ENCODE data around the gene LIF. TPM values are rescaled to one million over a fixed set of nuclear protein-coding genes. Genes with fewer than 3 reads are reported as not detected.

The LIF gene
- polyA plus RNA-seq, 1 of the 3 experiments (the other 2 are of a cell fraction), result 24.6 TPM

DNA sequence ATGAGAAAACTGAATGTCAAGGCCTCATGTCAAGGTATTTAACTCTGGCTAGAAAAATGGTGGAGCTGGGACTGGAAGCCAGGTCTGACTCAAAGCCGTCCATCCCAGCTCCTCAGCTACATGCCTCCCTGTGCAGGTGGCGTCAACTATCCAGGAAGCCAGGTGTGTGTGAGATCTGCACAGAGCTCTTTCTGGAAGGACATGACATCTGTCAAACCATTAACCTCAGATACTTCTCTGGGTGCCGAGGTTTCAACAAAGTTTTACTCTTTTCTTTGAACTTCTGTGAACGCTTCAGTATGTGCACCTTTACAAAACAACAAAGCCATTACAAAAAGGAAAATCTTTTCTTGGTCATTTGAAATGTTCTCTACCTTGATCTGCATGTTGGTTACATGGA lies 49.8 kb upstream of the LIF start:
- H3K9ac ChIP-seq, result no peak overlapping the region
- ChIA-PET POLR2A (no interaction called here), CTCF (interaction anchor here (1.2 kb wide), 1 partner anchor 10 kb away, joined by 4 read pairs; no protein-coding TSS in a partner anchor)
- TF ChIP-seq POLR2AphosphoS5 (IDR thresholded peaks at IDR 0.05; ENCODE audit: low read depth, low read length) (no peak), SIN3A (IDR thresholded peaks at IDR 0.05; ENCODE audit: borderline replicate concordance, low read depth, low read length) (no peak), GATA2 (CRISPR knock-in tag; IDR thresholded peaks at IDR 0.05) (no peak), FOXM1 (IDR thresholded peaks at IDR 0.05; ENCODE audit: low read depth) (no peak)
- TF ChIP-seq, protein P1, sequence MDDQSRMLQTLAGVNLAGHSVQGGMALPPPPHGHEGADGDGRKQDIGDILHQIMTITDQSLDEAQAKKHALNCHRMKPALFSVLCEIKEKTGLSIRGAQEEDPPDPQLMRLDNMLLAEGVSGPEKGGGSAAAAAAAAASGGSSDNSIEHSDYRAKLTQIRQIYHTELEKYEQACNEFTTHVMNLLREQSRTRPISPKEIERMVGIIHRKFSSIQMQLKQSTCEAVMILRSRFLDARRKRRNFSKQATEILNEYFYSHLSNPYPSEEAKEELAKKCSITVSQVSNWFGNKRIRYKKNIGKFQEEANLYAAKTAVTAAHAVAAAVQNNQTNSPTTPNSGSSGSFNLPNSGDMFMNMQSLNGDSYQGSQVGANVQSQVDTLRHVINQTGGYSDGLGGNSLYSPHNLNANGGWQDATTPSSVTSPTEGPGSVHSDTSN (IDR thresholded peaks at IDR 0.05), result no peak
- TF ChIP-seq, protein P2, sequence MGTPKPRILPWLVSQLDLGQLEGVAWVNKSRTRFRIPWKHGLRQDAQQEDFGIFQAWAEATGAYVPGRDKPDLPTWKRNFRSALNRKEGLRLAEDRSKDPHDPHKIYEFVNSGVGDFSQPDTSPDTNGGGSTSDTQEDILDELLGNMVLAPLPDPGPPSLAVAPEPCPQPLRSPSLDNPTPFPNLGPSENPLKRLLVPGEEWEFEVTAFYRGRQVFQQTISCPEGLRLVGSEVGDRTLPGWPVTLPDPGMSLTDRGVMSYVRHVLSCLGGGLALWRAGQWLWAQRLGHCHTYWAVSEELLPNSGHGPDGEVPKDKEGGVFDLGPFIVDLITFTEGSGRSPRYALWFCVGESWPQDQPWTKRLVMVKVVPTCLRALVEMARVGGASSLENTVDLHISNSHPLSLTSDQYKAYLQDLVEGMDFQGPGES (IDR thresholded peaks at IDR 0.05; ENCODE audit: low read depth, low read length), result no peak
- H3K9me2 ChIP-seq, result no peaks in the 10 kb centered on the region
- H4K20me1 ChIP-seq (ENCODE audit: insufficient read depth), result 0 out of 2 replicates have a peak, but pooled peaks cover 3% of the 10 kb centered on the region
- H3K9me3 ChIP-seq, result no peaks in the 10 kb centered on the region
- peaks cover 0 to 57% of the 10 kb centered on the region in 2 experiments for H3K36me3 ChIP-seq (replicated peaks in 1 of 2; ENCODE audit: control insufficient read depth in 1 of 2, insufficient read depth in 2 of 2, low read length in 1 of 2)
- no peaks in the 10 kb centered on the region for H3F3A ChIP-seq (replicated peaks; ENCODE audit: insufficient read depth)
- no peak overlapping the region for H2AFZ ChIP-seq (ENCODE audit: low read depth)
- H3K4me1 ChIP-seq (ENCODE audit: control insufficient read depth in 1 of 2, insufficient read depth in 2 of 2, low read depth in 1 of 2, low read length in 1 of 2), result peaks cover under 1 to 3% of the 10 kb centered on the region in 2 experiments; a peak in 1 of 4 replicates
- H3K27ac ChIP-seq (ENCODE audit: low read depth in 2 of 2, low read length in 1 of 2), result no peak overlapping the region
- DNase-seq, result no peak
- no peaks in the 10 kb centered on the region for H3K27me3 ChIP-seq (ENCODE audit: insufficient read depth)
- 100% methylated on average over 3 of the region's 4 CpGs for WGBS (ENCODE audit: low lambda C conversion rate)
- no peak overlapping the region for H3K4me3 ChIP-seq (ENCODE audit: low read depth in 2 of 2, low read length in 1 of 2)
- H3K79me2 ChIP-seq (ENCODE audit: insufficient read depth), result no peaks in the 10 kb centered on the region
- no peak overlapping the region for H3K4me2 ChIP-seq

DNA sequence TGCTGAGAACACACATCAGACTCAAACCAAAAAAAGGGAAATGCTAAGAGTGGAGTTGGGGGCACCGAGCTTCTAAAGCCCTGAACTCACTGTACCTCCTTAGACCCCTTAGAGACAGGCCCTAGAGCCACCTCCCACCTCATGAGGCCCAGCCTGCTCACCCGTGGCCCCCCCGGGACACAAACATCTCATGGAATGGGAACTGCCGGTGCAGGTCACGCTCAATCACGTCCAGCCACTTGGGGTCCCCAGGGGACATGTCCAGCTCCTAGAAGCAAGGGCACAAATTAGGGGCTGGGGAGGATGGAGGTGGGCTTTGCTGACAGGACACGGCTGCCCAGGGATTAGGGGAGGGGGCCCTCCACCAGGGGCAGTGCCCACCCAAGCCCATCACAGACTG lies 49.0 kb upstream of the LIF start:
- no peaks in the 10 kb centered on the region for H3K9me2 ChIP-seq
- no peaks in the 10 kb centered on the region for H3K79me2 ChIP-seq (ENCODE audit: insufficient read depth)
- ChIA-PET CTCF (interaction anchor here (0.8 to 1.2 kb wide), 2 partner anchors 9 to 40 kb away, joined by 3 to 4 read pairs; no protein-coding TSS in a partner anchor), POLR2A (no interaction called here)
- H2AFZ ChIP-seq (ENCODE audit: low read depth), result no peak overlapping the region
- H3K4me1 ChIP-seq (ENCODE audit: control insufficient read depth in 1 of 2, insufficient read depth in 2 of 2, low read depth in 1 of 2, low read length in 1 of 2), result peaks cover 8 to 10% of the 10 kb centered on the region in 2 experiments; a peak in 2 of 4 replicates
- H3K36me3 ChIP-seq (replicated peaks in 1 of 2; ENCODE audit: control insufficient read depth in 1 of 2, insufficient read depth in 2 of 2, low read length in 1 of 2), result peaks cover 0 to 56% of the 10 kb centered on the region in 2 experiments
- H3K4me3 ChIP-seq (ENCODE audit: low read depth in 2 of 2, low read length in 1 of 2), result no peak overlapping the region
- H3K9ac ChIP-seq, result no peak overlapping the region
- no peak overlapping the region for H3K27ac ChIP-seq (ENCODE audit: low read depth in 2 of 2, low read length in 1 of 2)
- WGBS (ENCODE audit: low lambda C conversion rate), result 70% methylated on average over 5 of the region's 7 CpGs
- peaks cover 3% of the 10 kb centered on the region for H3F3A ChIP-seq (replicated peaks; ENCODE audit: insufficient read depth)
- H3K4me2 ChIP-seq, result no peak overlapping the region
- H4K20me1 ChIP-seq (ENCODE audit: insufficient read depth), result no peaks in the 10 kb centered on the region
- DNase-seq, result no peak
- H3K9me3 ChIP-seq, result no peaks in the 10 kb centered on the region
- H3K27me3 ChIP-seq (ENCODE audit: insufficient read depth), result no peaks in the 10 kb centered on the region
- TF ChIP-seq JUND (IDR thresholded peaks at IDR 0.05), result no peak
- TF ChIP-seq FOXJ3 (CRISPR knock-in tag; IDR thresholded peaks at IDR 0.05), result no peak
- TF ChIP-seq POLR2AphosphoS5 (IDR thresholded peaks at IDR 0.05; ENCODE audit: low read depth, low read length), result no peak
- no peak for TF ChIP-seq USF1 (IDR thresholded peaks at IDR 0.05; ENCODE audit: borderline replicate concordance, low read depth)
- TF ChIP-seq RAD21 (IDR thresholded peaks at IDR 0.05; ENCODE audit: low read length), result no peak
- TF ChIP-seq GATA2 (CRISPR knock-in tag; IDR thresholded peaks at IDR 0.05), result no peak
- TF ChIP-seq USF2 (IDR thresholded peaks at IDR 0.05; ENCODE audit: borderline replicate concordance, low read depth, low read length), result no peak
- TF ChIP-seq, protein P3, sequence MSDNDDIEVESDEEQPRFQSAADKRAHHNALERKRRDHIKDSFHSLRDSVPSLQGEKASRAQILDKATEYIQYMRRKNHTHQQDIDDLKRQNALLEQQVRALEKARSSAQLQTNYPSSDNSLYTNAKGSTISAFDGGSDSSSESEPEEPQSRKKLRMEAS (IDR thresholded peaks at IDR 0.05; ENCODE audit: low read depth), result no peak
- no peak for TF ChIP-seq CTCF (IDR thresholded peaks at IDR 0.05)
- no peak for TF ChIP-seq MEF2A (IDR thresholded peaks at IDR 0.05; ENCODE audit: borderline replicate concordance, low read depth)
- TF ChIP-seq, protein P4, sequence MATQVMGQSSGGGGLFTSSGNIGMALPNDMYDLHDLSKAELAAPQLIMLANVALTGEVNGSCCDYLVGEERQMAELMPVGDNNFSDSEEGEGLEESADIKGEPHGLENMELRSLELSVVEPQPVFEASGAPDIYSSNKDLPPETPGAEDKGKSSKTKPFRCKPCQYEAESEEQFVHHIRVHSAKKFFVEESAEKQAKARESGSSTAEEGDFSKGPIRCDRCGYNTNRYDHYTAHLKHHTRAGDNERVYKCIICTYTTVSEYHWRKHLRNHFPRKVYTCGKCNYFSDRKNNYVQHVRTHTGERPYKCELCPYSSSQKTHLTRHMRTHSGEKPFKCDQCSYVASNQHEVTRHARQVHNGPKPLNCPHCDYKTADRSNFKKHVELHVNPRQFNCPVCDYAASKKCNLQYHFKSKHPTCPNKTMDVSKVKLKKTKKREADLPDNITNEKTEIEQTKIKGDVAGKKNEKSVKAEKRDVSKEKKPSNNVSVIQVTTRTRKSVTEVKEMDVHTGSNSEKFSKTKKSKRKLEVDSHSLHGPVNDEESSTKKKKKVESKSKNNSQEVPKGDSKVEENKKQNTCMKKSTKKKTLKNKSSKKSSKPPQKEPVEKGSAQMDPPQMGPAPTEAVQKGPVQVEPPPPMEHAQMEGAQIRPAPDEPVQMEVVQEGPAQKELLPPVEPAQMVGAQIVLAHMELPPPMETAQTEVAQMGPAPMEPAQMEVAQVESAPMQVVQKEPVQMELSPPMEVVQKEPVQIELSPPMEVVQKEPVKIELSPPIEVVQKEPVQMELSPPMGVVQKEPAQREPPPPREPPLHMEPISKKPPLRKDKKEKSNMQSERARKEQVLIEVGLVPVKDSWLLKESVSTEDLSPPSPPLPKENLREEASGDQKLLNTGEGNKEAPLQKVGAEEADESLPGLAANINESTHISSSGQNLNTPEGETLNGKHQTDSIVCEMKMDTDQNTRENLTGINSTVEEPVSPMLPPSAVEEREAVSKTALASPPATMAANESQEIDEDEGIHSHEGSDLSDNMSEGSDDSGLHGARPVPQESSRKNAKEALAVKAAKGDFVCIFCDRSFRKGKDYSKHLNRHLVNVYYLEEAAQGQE (IDR thresholded peaks at IDR 0.05; ENCODE audit: low read depth, low read length), result no peak
- TF ChIP-seq RXRA (IDR thresholded peaks at IDR 0.05; ENCODE audit: borderline replicate concordance, low read depth), result no peak
- TF ChIP-seq MXI1 (IDR thresholded peaks at IDR 0.05; ENCODE audit: low read depth, low read length), result no peak
- TF ChIP-seq FOSL2 (IDR thresholded peaks at IDR 0.05; ENCODE audit: borderline replicate concordance, low read depth), result no peak

Data from SK-N-SH (cell line).